IMR-90 (cell line): ENCODE data around the gene ARHGEF37. TPM values are rescaled to one million over a fixed set of nuclear protein-coding genes. Genes with fewer than 3 reads are reported as not detected.

ENCODE experiments used
- ATAC-seq: fragments of 200-7000 bp; cut with Tn5 transposase; 2 replicates; pipeline ENCODE4 v1.9.1; 2020; ENCODE audit warnings: low read depth, mild to moderate bottlenecking, moderate library complexity
- BruUV-seq: library from RNA; stranded (reverse); fragments of 400-500 nt; replicated peaks from 2 replicates; lab custom pipeline; 2021; lab: Mats Ljungman, UMichigan
- CTCF ChIA-PET: fragments of 300-600 bp; formaldehyde crosslinking; extraction: SDS; loops from one replicate; lab custom pipeline; 2021; ENCODE audit warnings: antibody characterized with exemption; lab: Yijun Ruan, JAX
- POLR2A ChIA-PET: fragments of 300-600 bp; sonication (Branson Sonifier 250); formaldehyde crosslinking; loops from one replicate; lab custom pipeline; 2022; ENCODE audit warnings: antibody characterized with exemption; ENCODE audit not compliant: unreplicated experiment; lab: Charles Lee
- DNase-seq: peaks from one replicate; pipeline ENCODE4 v3.0.0; 2013
- H2AFZ ChIP-seq: replicated peaks from 2 replicates; pipeline ENCODE3; 2013; ENCODE audit warnings: low read length, mild to moderate bottlenecking; ENCODE audit not compliant: poor library complexity
- H2AK5ac ChIP-seq: 2 replicates; pipeline ENCODE4 v1.6.1; 2013; ENCODE audit warnings: low read depth, low read length, inconsistent platforms
- H2AK9ac ChIP-seq: replicated peaks from 2 replicates; pipeline ENCODE3; 2013; ENCODE audit warnings: mild to moderate bottlenecking, low read depth, low read length, moderate library complexity; ENCODE audit not compliant: poor library complexity
- H2BK120ac ChIP-seq: 2 replicates; pipeline ENCODE4 v1.6.1; 2013; ENCODE audit warnings: low read depth, low read length, inconsistent platforms
- H2BK15ac ChIP-seq: 3 replicates; pipeline ENCODE4 v1.6.1; 2013; ENCODE audit warnings: low read depth, low read length, inconsistent platforms
- H2BK20ac ChIP-seq: 2 replicates; pipeline ENCODE4 v1.6.1; 2013; ENCODE audit warnings: low read depth, mild to moderate bottlenecking, inconsistent platforms, low read length, moderate library complexity
- H2BK5ac ChIP-seq: 2 replicates; pipeline ENCODE4 v1.6.1; 2013; ENCODE audit warnings: mild to moderate bottlenecking, low read depth, low read length, inconsistent platforms; ENCODE audit not compliant: poor library complexity, severe bottlenecking
- H3K14ac ChIP-seq: replicated peaks from 2 replicates; pipeline ENCODE4 v1.6.1; 2013; ENCODE audit warnings: low read depth, low read length, inconsistent platforms
- H3K18ac ChIP-seq: 2 replicates; pipeline ENCODE4 v1.6.1; 2013; ENCODE audit warnings: low read depth, low read length, control low read depth
- H3K23ac ChIP-seq: 2 replicates; pipeline ENCODE4 v1.6.1; 2013; ENCODE audit warnings: low read depth, low read length, inconsistent platforms
- H3K27ac ChIP-seq: 2 replicates; pipeline ENCODE4 v1.5.1; 2013; ENCODE audit warnings: mild to moderate bottlenecking, control low read depth, low read length; ENCODE audit not compliant: insufficient read depth
- H3K27me3 ChIP-seq: 2 replicates; pipeline ENCODE4 v1.6.1; 2013; ENCODE audit warnings: low read length; ENCODE audit not compliant: control insufficient read depth, insufficient read depth
- H3K36me3 ChIP-seq: 2 replicates; pipeline ENCODE4 v1.6.1; 2013; ENCODE audit warnings: low read length, mixed read lengths; ENCODE audit not compliant: control insufficient read depth, insufficient read depth
- H3K4ac ChIP-seq: 2 replicates; pipeline ENCODE4 v1.6.1; 2013; ENCODE audit warnings: low read depth, low read length, inconsistent platforms
- H3K4me1 ChIP-seq: 2 replicates; pipeline ENCODE4 v1.6.1; 2013; ENCODE audit warnings: low read length, mixed read lengths; ENCODE audit not compliant: control insufficient read depth, insufficient read depth
- H3K4me2 ChIP-seq: 2 replicates; pipeline ENCODE4 v1.6.1; 2013; ENCODE audit warnings: low read depth, mild to moderate bottlenecking, control low read depth, low read length, moderate library complexity
- H3K4me3 ChIP-seq: 2 replicates; pipeline ENCODE4 v1.5.1; 2013; ENCODE audit warnings: low read depth, mild to moderate bottlenecking, control low read depth, low read length, moderate library complexity; ENCODE audit not compliant: insufficient read depth
- H3K56ac ChIP-seq: 2 replicates; pipeline ENCODE4 v1.6.1; 2013; ENCODE audit warnings: low read length, inconsistent platforms; ENCODE audit not compliant: insufficient read depth; ENCODE audit errors: extremely low read depth
- H3K79me1 ChIP-seq, 2 experiments: 2 replicates each; pipeline ENCODE4 v1.6.1; 2013; ENCODE audit warnings: low read length in 2 of 2, inconsistent platforms in 1 of 2, low read depth in 1 of 2
- H3K9ac ChIP-seq: 2 replicates; pipeline ENCODE4 v1.6.1; 2013; ENCODE audit warnings: low read depth, low read length, control low read depth
- H3K9me1 ChIP-seq: 2 replicates; pipeline ENCODE4 v1.6.1; 2013; ENCODE audit warnings: low read length, inconsistent platforms; ENCODE audit not compliant: insufficient read depth
- H3K9me3 ChIP-seq: 2 replicates; pipeline ENCODE4 v1.6.1; 2013; ENCODE audit warnings: low read length; ENCODE audit not compliant: control insufficient read depth, insufficient read depth
- H4K20me1 ChIP-seq: 2 replicates; pipeline ENCODE4 v1.6.1; 2013; ENCODE audit warnings: low read length, inconsistent platforms; ENCODE audit not compliant: insufficient read depth
- H4K5ac ChIP-seq: 2 replicates; pipeline ENCODE4 v1.6.1; 2013; ENCODE audit warnings: mild to moderate bottlenecking, low read depth, low read length, control low read depth
- H4K8ac ChIP-seq, 2 experiments: 2 replicates each; pipeline ENCODE4 v1.6.1; 2013; ENCODE audit warnings: low read depth in 2 of 2, low read length in 2 of 2, control low read depth in 1 of 2, inconsistent platforms in 1 of 2
- H4K91ac ChIP-seq: 2 replicates; pipeline ENCODE4 v1.6.1; 2013; ENCODE audit warnings: low read depth, low read length, inconsistent platforms; ENCODE audit not compliant: insufficient read depth
- FOS ChIP-seq: fragments of 150-350 bp; IDR thresholded peaks from 2 replicates; pipeline ENCODE4 v1.6.1; 2016; ENCODE audit warnings: low read depth, low read length
- MAZ ChIP-seq: IDR thresholded peaks from 2 replicates; pipeline ENCODE4 v1.6.1; 2012; ENCODE audit warnings: low read depth, mild to moderate bottlenecking, low read length, improper control_type of control experiment, moderate library complexity, borderline replicate concordance
- POLR2A ChIP-seq: IDR thresholded peaks from 2 replicates; pipeline ENCODE4 v1.6.1; 2012; ENCODE audit warnings: mild to moderate bottlenecking, low read depth, low read length
- WGBS, 2 experiments: methylation state at CpG; one replicate each; pipeline versions ENCODE4 v1.1.5 to v1.1.7; 2013; ENCODE audit warnings: missing lambda C conversion rate in 2 of 2; ENCODE audit not compliant: insufficient read length in 1 of 2; ENCODE audit errors: extremely low coverage in 2 of 2; 5-methylcytosine and 5-hydroxymethylcytosine counted together
- dilution Hi-C: fragments of 300-500 bp; cut with HindIII; formaldehyde crosslinking; loops from one replicate; pipeline ENCODE4 v1.14.3; 2018; ENCODE audit warnings: low sequenced_read_pairs; ENCODE audit not compliant: unreplicated experiment
- in situ Hi-C: fragments of 300-500 bp; cut with MboI; formaldehyde crosslinking; loops from 3 replicates; pipeline ENCODE4 v1.14.3; 2019; ENCODE audit warnings: low sequenced_read_pairs, inconsistent platforms, mixed read lengths
- intact Hi-C: fragments of 100-400 bp; cut with micrococcal nuclease; formaldehyde crosslinking; loops from 2 replicates; pipeline ENCODE4 v1.10.0; 2022
- polyA plus RNA-seq, 3 experiments: library from polyadenylated mRNA; depleted of rRNA; stranded (reverse); fragments of >200 nt; gene quantifications; 2 replicates each; pipeline ENCODE4 v1.2.3, GENCODE V29; 2012; ENCODE audit warnings: low replicate concordance in 1 of 3
- total RNA-seq: library from RNA; depleted of rRNA; stranded (reverse); fragments of >200 nt; gene quantifications from 2 replicates; pipeline ENCODE4 v1.2.3, GENCODE V29; 2012

The ARHGEF37 gene
- total and polyA plus RNA-seq, 2 of the 4 experiments (the other 2 are of a cell fraction): 0.39 to 0.54 TPM

- Histone ChIP-seq H3K18ac (no peak overlapping the region), H2AFZ (no peak overlapping the region), H3K9me3 (no peaks in the 10 kb centered on the region), H3K79me1 (peaks cover 0 to 10% of the 10 kb centered on the region in 2 experiments; a peak in 1 of 4 replicates), H2BK120ac (no peak overlapping the region), H2BK5ac (no peak overlapping the region), H3K14ac (no peak overlapping the region), H3K4me3 (no peak overlapping the region), H3K9me1 (peaks cover 10% of the 10 kb centered on the region), H3K9ac (no peak overlapping the region), H4K91ac (no peak overlapping the region), H4K5ac (no peak overlapping the region), H4K8ac (no peak overlapping the region), H2BK20ac (no peak overlapping the region), H2AK5ac (no peak overlapping the region), H3K56ac (no peak overlapping the region), H2BK15ac (no peak overlapping the region), H3K27ac (no peak overlapping the region; the same call in 1 of the 2 replicates), H3K4ac (no peak overlapping the region), H3K4me1 (peaks cover 13% of the 10 kb centered on the region), H3K4me2 (peak overlapping the region; percentile 66; the same call in 1 of the 2 replicates), H2AK9ac (no peak overlapping the region), H3K36me3 (peaks cover 44% of the 10 kb centered on the region), H3K23ac (no peak overlapping the region), H4K20me1 (peaks cover 93% of the 10 kb centered on the region), H3K27me3 (no peaks in the 10 kb centered on the region)
- dilution Hi-C loops: no loop called here
- TF ChIP-seq POLR2A (peak; percentile 16; the same call in 1 of the 2 replicates), MAZ (no peak), FOS (no peak)
- BruUV-seq: no TSS peak
- ChIA-PET CTCF (no interaction called here), POLR2A (interaction anchor here (0.6 kb wide), 2 partner anchors 13 to 22 kb away, joined by 3 to 9 read pairs; no protein-coding TSS in a partner anchor)
- in situ Hi-C loops: no loop called here
- DNase-seq (no peak), ATAC-seq (no peak)
- intact Hi-C loops: no loop called here
- WGBS, 2 experiments: no CpG with 5 or more reads among the region's 3 CpGs
Measured at GRCh38 chr5:149544028-149544420, 37.3 kb upstream of the ARHGEF37 start.
